SK-N-MC (cell line): Measurements from ENCODE around the gene LLGL2.

Experiments
- EZH2 ChIP-seq: fragments of 200-600 bp; sonication (generic); IDR thresholded peaks from one replicate; pipeline ENCODE4 v1.6.1; 2017; ENCODE audit warnings: antibody characterized with exemption
- FOXP2 ChIP-seq: optimal IDR thresholded peaks from 2 replicates; pipeline ENCODE3; 2011; ENCODE audit warnings: mild to moderate bottlenecking, moderate library complexity; ENCODE audit not compliant: insufficient read depth; ENCODE audit errors: extremely low read length, control extremely low read depth
- POLR2AphosphoS5 ChIP-seq: IDR thresholded peaks from 2 replicates; pipeline ENCODE4 v1.6.1; 2012; ENCODE audit warnings: mild to moderate bottlenecking, low read depth, low read length, borderline replicate concordance

DNA sequence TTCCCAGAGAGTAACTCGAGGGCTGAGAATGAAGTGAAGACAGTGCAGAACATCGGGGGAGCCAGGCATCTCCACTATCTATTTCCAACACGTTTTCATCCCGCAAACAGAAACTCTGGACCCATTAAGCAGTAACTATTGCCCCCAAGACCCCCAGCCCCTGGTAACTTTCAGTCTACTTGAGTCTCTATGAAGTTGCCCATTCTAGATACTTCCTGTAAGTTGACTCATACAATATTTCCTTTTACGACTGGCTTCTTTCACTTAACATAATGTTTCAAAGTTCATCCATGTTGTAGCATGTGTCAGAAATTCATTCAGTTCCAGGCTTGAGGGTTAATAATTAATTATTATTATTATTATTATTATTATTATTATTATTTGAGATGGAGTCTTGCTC, 81.6 kb downstream of the LLGL2 start:
- TF ChIP-seq POLR2AphosphoS5: no peak
- TF ChIP-seq EZH2: no peak
- no peak for TF ChIP-seq FOXP2
